Sigmoid colon (tissue), 7 donors: ENCODE data around the gene WDR74. TPM values are rescaled to one million over a fixed set of nuclear protein-coding genes. Genes with fewer than 3 reads are reported as not detected.
A peak's percentile ranks its signal among the peaks of the same experiment; 100 is the strongest.

Experiments
- DNase-seq: peaks from one replicate; pipeline ENCODE4 v3.0.0-alpha.2; 2019
- H3K27ac ChIP-seq, 4 donors: fragments of 200-600 bp; sonication (generic); one replicate each; pipeline ENCODE4 v1.5.1; 2016 to 2019; ENCODE audit warnings: mild to moderate bottlenecking in 1 of 4
- H3K27me3 ChIP-seq, 3 donors: fragments of 200-600 bp; sonication (generic); one replicate each; pipeline ENCODE4 v1.5.1; 2019; ENCODE audit warnings: mild to moderate bottlenecking in 1 of 3
- H3K36me3 ChIP-seq, 4 donors: fragments of 200-600 bp; sonication (generic); one replicate each; pipeline ENCODE4 v1.5.1; 2016 to 2019
- H3K4me1 ChIP-seq, 4 donors: fragments of 200-600 bp; sonication (generic); one replicate each; pipeline ENCODE4 v1.5.1; 2017 to 2019
- H3K4me3 ChIP-seq, 4 donors: fragments of 200-600 bp; sonication (generic); one replicate each; pipeline ENCODE4 v1.5.1; 2017 to 2019; ENCODE audit warnings: mild to moderate bottlenecking in 2 of 4, moderate library complexity in 1 of 4
- H3K9me3 ChIP-seq, 4 donors: fragments of 200-600 bp in 3 of 4; sonication (generic) in 3 of 4; one replicate each; pipeline versions ENCODE4 v1.5.1 to v1.6.1; 2013 to 2019
- CTCF ChIP-seq, 4 experiments: fragments of 450-650 bp in 3 of 4; fragments of 200-600 bp in 1 of 4; IDR thresholded peaks; one replicate each; pipeline ENCODE4 v1.5.1; 2016 to 2019; ENCODE audit warnings: antibody characterized with exemption in 4 of 4, mild to moderate bottlenecking in 3 of 4, moderate library complexity in 2 of 4
- EP300 ChIP-seq, 4 donors: sonication (generic); formaldehyde crosslinking; IDR thresholded peaks; one replicate each; pipeline ENCODE4 v1.6.1; 2017; ENCODE audit warnings: antibody characterized with exemption in 4 of 4
- POLR2A ChIP-seq, 2 donors: fragments of 450-650 bp; IDR thresholded peaks; one replicate each; pipeline ENCODE4 v1.6.1; 2016; ENCODE audit warnings: antibody characterized with exemption in 2 of 2, mild to moderate bottlenecking in 2 of 2, moderate library complexity in 2 of 2
- POLR2AphosphoS5 ChIP-seq, 4 donors: sonication (generic); formaldehyde crosslinking; IDR thresholded peaks; one replicate each; pipeline ENCODE4 v1.6.1; 2017; ENCODE audit warnings: antibody characterized with exemption in 4 of 4
- WGBS, 2 donors: extraction: QIAGEN DNeasy Blood & Tissue Kit; methylation state at CpG; one replicate each; pipeline ENCODE4 v1.1.7; 2013; 5-methylcytosine and 5-hydroxymethylcytosine counted together
- intact Hi-C: fragments of 100-400 bp; cut with DNase I; formaldehyde crosslinking; loops from one replicate; pipeline ENCODE4 v1.15.1; 2023
- polyA plus RNA-seq, 3 donors: library from polyadenylated mRNA; stranded (reverse); fragments of 200-250 nt; gene quantifications; one replicate each; pipeline ENCODE4 v1.2.3, GENCODE V29; 2013
- total RNA-seq, 4 donors: library from RNA; depleted of rRNA; stranded (reverse); fragments of >200 nt; gene quantifications; one replicate each; pipeline ENCODE4 v1.1.0, GENCODE V29; 2016
- donor health status: healthy with polysubstance abuse.
- donor health status: Bipolar disorder and iron deficiency.
- donor health status: healthy.

WDR74 gene
- total and polyA plus RNA-seq, 7 donors: 11.6 to 47.6 (median 30.7) TPM

GRCh38 chr11:62792202-62792575 is 47.2 kb downstream of the WDR74 start:
- Histone ChIP-seq H3K27me3 (no peaks in the 10 kb centered on the region), H3K4me1 (peaks cover 0 to 44% (median 38%) of the 10 kb centered on the region in 4 donors), H3K36me3 (peaks cover 40 to 72% (median 47%) of the 10 kb centered on the region in 4 donors), H3K4me3 (peak overlapping the region; percentile 72 to 97 (median 76)), H3K9me3 (no peaks in the 10 kb centered on the region), H3K27ac (peak overlapping the region; percentile 83 to 90 (median 87))
- intact Hi-C loops: loop anchor here (5.0 kb wide), 1 partner anchor 40 kb away; the partner anchor contains the start of genes STX5 and TEX54
- WGBS, 2 donors: 29 to 30% methylated on average over 11 of the region's 11 CpGs
- no peak for TF ChIP-seq POLR2A (IDR thresholded peaks at IDR 0.05)
- TF ChIP-seq EP300 (IDR thresholded peaks at IDR 0.05): no peak
- no peak for TF ChIP-seq POLR2AphosphoS5 (IDR thresholded peaks at IDR 0.05)
- no peak for TF ChIP-seq CTCF (IDR thresholded peaks at IDR 0.05)
- peak; percentile 81 for DNase-seq

DNA sequence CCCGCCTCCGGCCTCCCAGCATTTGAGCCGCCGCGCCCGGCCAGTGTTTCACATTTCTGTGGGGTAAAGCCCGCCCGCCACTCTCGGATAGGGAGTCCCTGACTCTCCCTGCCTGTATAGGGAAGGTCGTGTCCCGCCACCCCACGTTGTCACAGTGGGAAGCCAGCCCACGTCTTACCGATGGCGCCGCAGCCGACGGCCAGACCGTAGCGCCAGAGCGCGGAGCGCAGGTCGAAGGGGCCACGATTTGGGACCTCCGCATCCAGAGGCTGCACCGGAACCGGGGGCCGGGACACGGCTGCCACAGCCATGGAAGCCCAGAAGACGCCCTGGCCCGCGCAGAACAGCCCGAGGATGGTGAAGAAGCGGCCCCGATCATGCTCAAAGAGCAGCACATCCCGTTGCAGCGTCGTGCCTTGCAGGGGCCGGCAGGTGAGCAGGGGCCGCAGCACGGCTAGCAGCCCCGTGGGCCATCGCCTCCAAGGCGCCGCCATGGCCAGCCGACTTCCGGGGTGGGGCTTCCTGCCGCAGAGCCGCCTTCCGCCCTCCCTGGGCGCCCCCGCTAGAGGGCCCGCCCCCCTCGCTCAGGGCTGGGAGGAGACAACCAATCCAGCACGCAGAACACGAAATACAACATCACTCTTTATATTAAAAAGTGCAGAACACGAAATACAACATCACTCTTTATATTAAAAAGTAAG is 47.7 kb downstream of the WDR74 start, which contains the start of gene TMEM223:
TSS of gene TMEM223 (minus strand) at position 506 of the 701 bp plus-strand sequence. CDS start at position 494, 12 bp downstream.
- Histone ChIP-seq H3K27me3 (no peaks in the 10 kb centered on the region), H3K36me3 (peaks cover 35 to 67% (median 41%) of the 10 kb centered on the region in 4 donors), H3K9me3 (no peaks in the 10 kb centered on the region), H3K4me3 (peak within 1 kb of the TSS; percentile 72 to 97 (median 76)), H3K27ac (peak within 1 kb of the TSS; percentile 83 to 90 (median 87)), H3K4me1 (peaks cover 0 to 44% (median 38%) of the 10 kb centered on the region in 4 donors)
- peak; percentile 94 for DNase-seq
- WGBS, 2 donors: 0 to 1% methylated on average over 58 of the region's 58 CpGs
- TF ChIP-seq CTCF (IDR thresholded peaks at IDR 0.05) (no peak), POLR2A (IDR thresholded peaks at IDR 0.05) (peak; percentile 70 to 81), POLR2AphosphoS5 (IDR thresholded peaks at IDR 0.05) (peak; percentile 70 to 95 (median 86)), EP300 (IDR thresholded peaks at IDR 0.05) (no peak)
- intact Hi-C loops: loop anchor here (5.0 kb wide), 1 partner anchor 41 kb away; the partner anchor contains the start of genes STX5 and TEX54

GRCh38 chr11:62789576-62789975 is 49.8 kb downstream of the WDR74 start:
- WGBS, 2 donors: 59 to 76% methylated on average over 3 of the region's 3 CpGs
- Histone ChIP-seq H3K36me3 (peaks cover 15 to 46% (median 21%) of the 10 kb centered on the region in 4 donors), H3K9me3 (no peaks in the 10 kb centered on the region), H3K27ac (no peak overlapping the region), H3K4me1 (peaks cover 0 to 53% (median 47%) of the 10 kb centered on the region in 4 donors), H3K4me3 (no peak overlapping the region), H3K27me3 (no peaks in the 10 kb centered on the region)
- TF ChIP-seq CTCF (IDR thresholded peaks at IDR 0.05): no peak
- TF ChIP-seq EP300 (IDR thresholded peaks at IDR 0.05): no peak
- TF ChIP-seq POLR2A (IDR thresholded peaks at IDR 0.05): no peak
- no peak for TF ChIP-seq POLR2AphosphoS5 (IDR thresholded peaks at IDR 0.05)
- DNase-seq: no peak
- intact Hi-C loops: loop anchor here (5.0 to 10.0 kb wide), 2 partner anchors 53 to 975 kb away; partner anchors contain the start of gene ZFTA

- peaks cover 0 to 53% (median 47%) of the 10 kb centered on the region in 4 donors for H3K4me1 ChIP-seq
- H3K4me3 ChIP-seq: no peak overlapping the region
- intact Hi-C loops: loop anchor here (5.0 to 10.0 kb wide), 2 partner anchors 53 to 976 kb away; partner anchors contain the start of gene ZFTA
- no peak for DNase-seq
- no peaks in the 10 kb centered on the region for H3K9me3 ChIP-seq
- 69 to 82% methylated on average over 5 of the region's 5 CpGs for WGBS, 2 donors
- H3K36me3 ChIP-seq: peaks cover 9 to 40% (median 15%) of the 10 kb centered on the region in 4 donors
- H3K27ac ChIP-seq: peak overlapping the region in 1 of 4 donors; percentile 99
- TF ChIP-seq CTCF (IDR thresholded peaks at IDR 0.05): no peak
- TF ChIP-seq POLR2A (IDR thresholded peaks at IDR 0.05): no peak
- no peak for TF ChIP-seq POLR2AphosphoS5 (IDR thresholded peaks at IDR 0.05)
- no peak for TF ChIP-seq EP300 (IDR thresholded peaks at IDR 0.05)
- no peaks in the 10 kb centered on the region for H3K27me3 ChIP-seq
Observed at GRCh38 chr11:62788991-62789390, 50.4 kb downstream of the WDR74 start.
